Choroid plexus epithelial cell (primary cell): Measurements from ENCODE around the gene KRTAP24-1.

Source experiments
- DNase-seq: peaks from one replicate; pipeline ENCODE4 v3.0.0-alpha.2; 2010; ENCODE audit warnings: low read depth
- H3K4me3 ChIP-seq: 2 replicates; pipeline ENCODE4 v1.5.1; 2011; ENCODE audit warnings: low read depth, mild to moderate bottlenecking, control low read depth, low read length, moderate library complexity
- TF ChIP-seq, protein P1 (sequence below): conservative IDR thresholded peaks from 2 replicates; pipeline ENCODE4 v1.5.1; 2011; ENCODE audit warnings: low read depth, mild to moderate bottlenecking, control low read depth, inconsistent platforms, low read length, moderate library complexity

KRTAP24-1 gene, protein sequence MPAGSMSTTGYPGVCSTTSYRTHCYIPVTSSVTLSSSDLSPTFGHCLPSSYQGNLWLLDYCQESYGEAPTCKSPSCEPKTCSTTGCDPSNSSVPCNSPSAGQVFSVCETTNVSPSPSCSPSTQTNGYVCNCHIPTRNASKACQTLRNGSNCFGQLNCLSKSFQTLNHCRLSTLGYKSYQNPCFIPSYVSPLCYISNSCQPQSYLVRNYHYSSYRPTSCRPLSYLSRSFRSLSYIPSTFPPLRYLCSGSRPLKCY

GRCh38 chr21:30282850-30283249, at the start of gene KRTAP24-1:
Gene KRTAP24-1 (minus strand): TSS chr21:30282950. CDS start chr21:30282932, 18 bp downstream.
- TF ChIP-seq, protein P1, sequence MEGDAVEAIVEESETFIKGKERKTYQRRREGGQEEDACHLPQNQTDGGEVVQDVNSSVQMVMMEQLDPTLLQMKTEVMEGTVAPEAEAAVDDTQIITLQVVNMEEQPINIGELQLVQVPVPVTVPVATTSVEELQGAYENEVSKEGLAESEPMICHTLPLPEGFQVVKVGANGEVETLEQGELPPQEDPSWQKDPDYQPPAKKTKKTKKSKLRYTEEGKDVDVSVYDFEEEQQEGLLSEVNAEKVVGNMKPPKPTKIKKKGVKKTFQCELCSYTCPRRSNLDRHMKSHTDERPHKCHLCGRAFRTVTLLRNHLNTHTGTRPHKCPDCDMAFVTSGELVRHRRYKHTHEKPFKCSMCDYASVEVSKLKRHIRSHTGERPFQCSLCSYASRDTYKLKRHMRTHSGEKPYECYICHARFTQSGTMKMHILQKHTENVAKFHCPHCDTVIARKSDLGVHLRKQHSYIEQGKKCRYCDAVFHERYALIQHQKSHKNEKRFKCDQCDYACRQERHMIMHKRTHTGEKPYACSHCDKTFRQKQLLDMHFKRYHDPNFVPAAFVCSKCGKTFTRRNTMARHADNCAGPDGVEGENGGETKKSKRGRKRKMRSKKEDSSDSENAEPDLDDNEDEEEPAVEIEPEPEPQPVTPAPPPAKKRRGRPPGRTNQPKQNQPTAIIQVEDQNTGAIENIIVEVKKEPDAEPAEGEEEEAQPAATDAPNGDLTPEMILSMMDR: no peak
- no peak for DNase-seq
- H3K4me3 ChIP-seq: no peak within 1 kb of the TSS

- no peak overlapping the region for H3K4me3 ChIP-seq
- peak; percentile 37 for DNase-seq
- TF ChIP-seq, protein P1: no peak
These were observed 46.6 kb upstream of the KRTAP24-1 start for GRCh38 chr21:30329203-30329875.

GRCh38 chr21:30326390-30326789, 43.6 kb upstream of the KRTAP24-1 start:
- DNase-seq: no peak
- TF ChIP-seq, protein P1: no peak
- H3K4me3 ChIP-seq: no peak overlapping the region

GRCh38 chr21:30320215-30320614, 37.5 kb upstream of the KRTAP24-1 start, which contains the start of gene KRTAP26-1:
Gene KRTAP26-1 (minus strand): TSS chr21:30320315. CDS start chr21:30320035, 280 bp downstream.
- no peak within 1 kb of the TSS for H3K4me3 ChIP-seq
- TF ChIP-seq, protein P1: no peak
- no peak for DNase-seq

DNA sequence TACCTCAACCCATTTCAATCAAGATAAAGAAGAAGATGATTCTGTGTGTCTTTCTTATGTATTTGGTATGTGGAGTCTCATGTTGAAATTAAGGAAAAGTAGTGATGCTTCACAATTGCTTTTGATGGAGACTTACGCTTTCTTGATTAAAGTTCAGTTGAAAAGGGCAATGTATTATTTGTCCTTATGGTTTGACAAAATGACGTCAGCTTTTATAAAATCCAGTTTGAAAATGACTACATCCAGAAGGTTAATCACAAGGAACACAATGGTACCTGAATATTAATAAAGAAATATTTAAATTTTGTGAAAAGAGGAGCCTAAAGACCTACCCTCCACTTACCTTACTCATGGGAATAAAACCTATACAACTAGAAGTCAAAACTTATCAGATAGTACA, 33.0 kb upstream of the KRTAP24-1 start:
- H3K4me3 ChIP-seq: no peak overlapping the region
- DNase-seq: no peak
- TF ChIP-seq, protein P1: no peak

GRCh38 chr21:30306884-30307283, 24.1 kb upstream of the KRTAP24-1 start:
- TF ChIP-seq, protein P1: no peak
- DNase-seq: no peak
- H3K4me3 ChIP-seq: no peak overlapping the region
